ENCODE measurements around the gene EVA1C.

GRCh38 chr21:32535612-32536011 lies 123.1 kb downstream of the EVA1C start:
- no peak for TF ChIP-seq REST (IDR thresholded peaks at IDR 0.05; ENCODE audit: insufficient read depth in 1 of 2, low read depth in 2 of 2, low read length in 2 of 2)
- no peak for TF ChIP-seq POLR2AphosphoS5 (IDR thresholded peaks at IDR 0.05; ENCODE audit: low read depth, low read length)
- no peak for TF ChIP-seq SIN3A (IDR thresholded peaks at IDR 0.05; ENCODE audit: borderline replicate concordance, insufficient read depth, low read length)

All from PFSK-1 (cell line).